Activated CD4-positive, alpha-beta memory T cell treated with anti-CD3 and anti-CD28 coated beads, Interleukin-2, amount 10 ng/mL, durations not matched to agents 7 days and 5 days (primary cell): ENCODE data around the gene SGMS2. TPM values are rescaled to one million over a fixed set of nuclear protein-coding genes. Genes with fewer than 3 reads are reported as not detected.
A peak's percentile ranks its signal among the peaks of the same experiment; 100 is the strongest.

Source experiments
- CTCF ChIA-PET: fragments of 350-600 bp; sonication (Branson Sonifier 250); formaldehyde crosslinking; loops from one replicate; lab custom pipeline; 2021; ENCODE audit warnings: antibody characterized with exemption, inconsistent platforms; lab: Charles Lee
- POLR2A ChIA-PET: fragments of 350-600 bp; sonication (Branson Sonifier 250); formaldehyde crosslinking; loops from one replicate; lab custom pipeline; 2021; ENCODE audit warnings: antibody characterized with exemption; lab: Charles Lee
- DNase-seq: peaks from one replicate; pipeline ENCODE4 v3.0.0-alpha.2; 2020
- H3K27ac Mint-ChIP-seq: one replicate; pipeline ENCODE4 v1.8.0; 2021; ENCODE audit warnings: mild to moderate bottlenecking, mixed read lengths
- H3K27me3 Mint-ChIP-seq: one replicate; pipeline ENCODE4 v1.8.0; 2021; ENCODE audit warnings: mixed read lengths
- H3K36me3 Mint-ChIP-seq: one replicate; pipeline ENCODE4 v1.8.0; 2021; ENCODE audit warnings: low read depth, mixed read lengths
- H3K4me1 Mint-ChIP-seq: one replicate; pipeline ENCODE4 v1.8.0; 2021; ENCODE audit warnings: mixed read lengths
- H3K4me3 Mint-ChIP-seq: one replicate; pipeline ENCODE4 v1.8.0; 2021; ENCODE audit warnings: mild to moderate bottlenecking, mixed read lengths
- H3K9me3 Mint-ChIP-seq: one replicate; pipeline ENCODE4 v1.8.0; 2021; ENCODE audit warnings: mixed read lengths
- total RNA-seq, 2 experiments: library from RNA; stranded (reverse); gene quantifications; one replicate each; pipeline ENCODE4 v1.2.3, GENCODE V29; 2021

SGMS2 gene
- total RNA-seq, 2 experiments from 2014 or later: 0.10 to 0.48 TPM

DNA sequence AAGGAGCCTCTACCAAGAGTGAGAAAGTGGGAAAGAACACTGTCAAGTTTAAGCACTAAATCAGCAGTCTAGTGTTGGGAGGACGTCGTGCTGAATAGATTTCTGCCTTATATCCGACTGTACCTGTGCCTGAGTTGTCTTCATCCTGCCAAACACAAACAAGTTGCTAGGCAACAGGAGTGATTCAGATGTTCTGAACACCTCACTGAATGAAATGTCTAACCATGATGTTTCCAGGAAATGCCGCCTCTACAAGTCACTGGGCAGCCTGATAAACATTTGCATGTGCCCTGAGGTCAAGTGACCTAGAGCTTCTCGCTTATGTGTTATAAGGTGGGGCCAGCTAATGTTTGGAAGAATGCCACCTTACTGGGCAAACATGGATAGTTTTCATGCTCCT, 37.9 kb downstream of the SGMS2 start:
- ChIA-PET CTCF (no interaction called here), POLR2A (no interaction called here)
- Mint-ChIP-seq H3K27ac (no peak overlapping the region), H3K36me3 (no peaks in the 10 kb centered on the region), H3K4me3 (no peak overlapping the region), H3K9me3 (no peaks in the 10 kb centered on the region), H3K27me3 (peaks cover 10% of the 10 kb centered on the region), H3K4me1 (peaks cover 13% of the 10 kb centered on the region)
- DNase-seq: peak; percentile 23

DNA sequence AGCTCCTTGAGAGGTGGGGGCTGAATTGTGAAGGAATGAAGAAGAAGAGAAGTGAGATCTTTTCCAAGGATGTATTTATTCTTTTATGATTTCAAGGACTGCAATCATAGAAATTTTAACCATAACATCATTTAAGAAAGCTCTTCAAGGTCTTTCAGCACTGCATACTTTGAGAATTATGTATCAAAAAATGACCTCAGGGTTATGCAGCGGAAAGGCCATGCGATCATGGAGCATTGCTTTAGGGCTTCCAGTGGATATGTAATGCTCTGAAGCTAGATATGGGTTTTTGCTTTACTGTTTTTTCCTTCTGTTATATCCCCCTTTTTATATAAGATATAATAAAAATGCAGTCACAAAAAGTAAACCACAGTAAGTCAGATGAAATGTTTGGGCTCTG, 38.7 kb downstream of the SGMS2 start:
- peaks cover 13% of the 10 kb centered on the region for H3K4me1 Mint-ChIP-seq
- POLR2A ChIA-PET: no interaction called here
- H3K9me3 Mint-ChIP-seq: no peaks in the 10 kb centered on the region
- CTCF ChIA-PET: no interaction called here
- H3K36me3 Mint-ChIP-seq: no peaks in the 10 kb centered on the region
- H3K27ac Mint-ChIP-seq: no peak overlapping the region
- peaks cover 10% of the 10 kb centered on the region for H3K27me3 Mint-ChIP-seq
- DNase-seq: no peak
- H3K4me3 Mint-ChIP-seq: no peak overlapping the region

DNA sequence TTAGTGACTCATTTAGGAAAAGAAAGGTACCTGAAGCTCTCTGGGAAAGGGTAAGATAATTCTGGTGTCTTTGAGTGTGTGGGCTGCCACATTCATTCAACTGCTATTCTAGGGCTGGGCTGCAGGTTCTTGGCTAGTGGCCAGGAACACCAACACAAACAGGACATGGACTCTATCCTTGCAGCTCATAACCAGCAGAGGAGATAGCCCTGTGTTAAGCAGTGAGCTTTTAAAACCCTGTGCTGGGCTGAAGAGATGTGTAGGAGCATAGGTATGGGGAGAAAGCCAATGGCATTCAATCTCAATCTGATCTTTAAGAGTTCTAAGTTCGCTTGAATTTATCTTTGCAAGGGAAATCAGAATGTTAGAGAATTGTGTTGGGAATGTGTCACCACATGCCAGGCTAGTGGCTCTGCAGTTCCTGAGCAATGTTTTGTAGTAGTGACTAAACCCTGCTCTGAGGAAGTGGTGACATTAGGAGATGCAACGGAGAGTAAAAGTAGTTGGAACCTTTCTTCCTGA, 39.2 kb downstream of the SGMS2 start:
- Mint-ChIP-seq H3K9me3 (no peaks in the 10 kb centered on the region), H3K36me3 (no peaks in the 10 kb centered on the region), H3K27me3 (peaks cover 10% of the 10 kb centered on the region), H3K4me3 (no peak overlapping the region), H3K27ac (no peak overlapping the region), H3K4me1 (peaks cover 13% of the 10 kb centered on the region)
- CTCF ChIA-PET: no interaction called here
- no peak for DNase-seq
- POLR2A ChIA-PET: no interaction called here

DNA sequence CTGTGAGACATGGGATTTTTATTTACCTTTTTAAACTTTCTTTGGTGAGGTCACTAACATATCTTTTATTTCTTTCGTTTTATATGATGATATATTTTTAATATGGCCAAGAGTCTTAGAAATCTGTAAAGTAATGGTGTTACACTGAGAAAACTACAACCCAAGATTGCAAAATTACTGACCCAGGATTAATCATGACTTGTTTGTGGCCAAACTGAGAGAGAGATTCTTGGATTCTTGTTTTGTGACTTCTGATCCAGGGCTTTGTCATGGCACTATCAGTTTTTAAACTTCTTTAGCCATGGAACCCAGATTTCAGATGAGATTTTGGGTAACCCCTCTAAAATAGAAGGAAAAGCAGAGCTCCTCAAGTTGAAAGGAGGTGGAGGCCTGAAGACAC, 42.0 kb downstream of the SGMS2 start:
- no peak overlapping the region for H3K27ac Mint-ChIP-seq
- peaks cover 13% of the 10 kb centered on the region for H3K4me1 Mint-ChIP-seq
- H3K27me3 Mint-ChIP-seq: peaks cover 16% of the 10 kb centered on the region
- H3K9me3 Mint-ChIP-seq: no peaks in the 10 kb centered on the region
- CTCF ChIA-PET: no interaction called here
- no peak overlapping the region for H3K4me3 Mint-ChIP-seq
- DNase-seq: no peak
- POLR2A ChIA-PET: no interaction called here
- H3K36me3 Mint-ChIP-seq: no peaks in the 10 kb centered on the region

DNA sequence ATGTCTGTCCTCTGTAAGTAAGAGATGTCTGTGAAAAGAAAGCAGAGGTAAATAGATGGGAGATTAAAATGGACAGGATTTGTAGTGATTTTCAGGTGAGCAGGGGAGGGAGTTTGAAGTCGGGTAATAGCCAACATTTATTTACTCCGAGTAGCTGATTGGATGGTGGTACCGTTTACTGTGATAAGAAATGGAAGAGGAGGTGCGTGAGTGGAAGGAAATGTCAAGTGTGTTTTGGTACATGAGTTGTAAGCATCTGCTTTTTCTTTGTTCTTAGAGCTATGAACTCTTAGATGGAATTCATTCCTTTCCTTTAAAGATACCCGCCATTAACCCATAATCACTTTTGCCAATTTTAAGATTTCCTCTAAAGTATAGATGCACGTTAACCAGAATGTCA, 45.5 kb downstream of the SGMS2 start:
- H3K27me3 Mint-ChIP-seq: peaks cover 17% of the 10 kb centered on the region
- no peaks in the 10 kb centered on the region for H3K36me3 Mint-ChIP-seq
- no peak for DNase-seq
- no peak overlapping the region for H3K4me3 Mint-ChIP-seq
- ChIA-PET POLR2A (no interaction called here), CTCF (no interaction called here)
- no peaks in the 10 kb centered on the region for H3K9me3 Mint-ChIP-seq
- no peaks in the 10 kb centered on the region for H3K4me1 Mint-ChIP-seq
- no peak overlapping the region for H3K27ac Mint-ChIP-seq

DNA sequence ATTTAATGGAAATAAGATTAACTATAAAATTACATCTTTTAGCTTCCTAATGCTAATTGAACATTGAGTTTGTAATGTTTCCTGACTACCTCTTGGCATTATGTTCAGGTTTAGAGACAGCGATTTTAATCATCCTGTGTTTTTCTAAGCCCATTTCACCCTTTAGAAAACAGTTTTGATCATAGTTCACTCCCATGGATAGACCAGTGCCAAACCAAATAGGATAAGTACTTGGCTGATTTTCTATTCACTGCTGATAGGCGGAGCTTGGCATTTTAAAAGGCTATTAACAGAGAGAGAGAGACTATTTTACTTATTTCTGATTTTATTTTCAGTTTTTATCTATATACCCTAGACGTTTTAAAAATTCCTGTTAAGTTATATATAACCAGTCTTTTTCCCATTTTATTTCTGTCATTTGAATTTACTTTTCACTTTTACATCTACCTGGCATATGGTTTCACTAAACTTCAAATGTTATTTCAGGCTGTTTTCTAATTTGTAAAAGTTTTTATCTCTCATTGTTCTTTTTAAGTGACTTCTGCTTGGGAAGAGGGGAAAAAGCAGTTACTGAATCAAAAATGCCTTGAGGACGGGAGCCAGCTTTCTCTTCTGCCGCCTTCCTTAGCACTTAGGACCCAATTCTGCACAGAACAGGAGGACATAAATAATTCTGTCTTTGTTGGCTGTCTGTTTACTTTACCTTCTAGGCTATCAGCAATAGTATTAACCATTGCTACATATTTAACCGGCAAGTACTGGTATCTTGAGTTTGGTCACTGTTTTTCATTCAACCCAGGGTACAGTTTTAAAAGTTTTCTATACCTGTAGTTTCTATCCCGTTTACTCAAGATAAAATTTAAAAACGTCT, 46.4 kb downstream of the SGMS2 start:
- no peak overlapping the region for H3K27ac Mint-ChIP-seq
- H3K9me3 Mint-ChIP-seq: no peaks in the 10 kb centered on the region
- no peak for DNase-seq
- H3K36me3 Mint-ChIP-seq: no peaks in the 10 kb centered on the region
- ChIA-PET CTCF (no interaction called here), POLR2A (no interaction called here)
- peaks cover 17% of the 10 kb centered on the region for H3K27me3 Mint-ChIP-seq
- H3K4me1 Mint-ChIP-seq: no peaks in the 10 kb centered on the region
- no peak overlapping the region for H3K4me3 Mint-ChIP-seq

DNA sequence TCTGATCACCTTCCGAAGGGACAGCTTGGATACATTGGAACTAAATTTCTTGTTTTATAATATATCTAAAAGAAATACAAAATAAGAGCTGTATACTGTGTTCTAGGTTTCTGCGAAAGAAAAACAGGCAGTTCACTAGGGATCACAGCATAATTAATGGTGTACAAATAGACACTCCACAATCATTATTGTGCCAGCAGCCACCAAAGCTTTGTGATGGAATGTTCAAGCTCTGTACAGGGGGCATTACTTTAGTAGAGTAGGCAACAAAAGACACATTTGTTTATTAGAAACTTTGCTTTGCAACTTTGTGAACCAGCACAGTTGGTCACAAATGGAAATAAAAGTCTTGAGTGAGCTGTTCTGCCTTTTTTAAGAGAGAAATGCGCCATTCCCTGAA, 49.3 kb downstream of the SGMS2 start:
- POLR2A ChIA-PET: no interaction called here
- CTCF ChIA-PET: no interaction called here
- no peaks in the 10 kb centered on the region for H3K4me1 Mint-ChIP-seq
- peaks cover 17% of the 10 kb centered on the region for H3K27me3 Mint-ChIP-seq
- no peaks in the 10 kb centered on the region for H3K9me3 Mint-ChIP-seq
- no peak overlapping the region for H3K4me3 Mint-ChIP-seq
- H3K27ac Mint-ChIP-seq: no peak overlapping the region
- no peak for DNase-seq
- H3K36me3 Mint-ChIP-seq: no peaks in the 10 kb centered on the region

DNA sequence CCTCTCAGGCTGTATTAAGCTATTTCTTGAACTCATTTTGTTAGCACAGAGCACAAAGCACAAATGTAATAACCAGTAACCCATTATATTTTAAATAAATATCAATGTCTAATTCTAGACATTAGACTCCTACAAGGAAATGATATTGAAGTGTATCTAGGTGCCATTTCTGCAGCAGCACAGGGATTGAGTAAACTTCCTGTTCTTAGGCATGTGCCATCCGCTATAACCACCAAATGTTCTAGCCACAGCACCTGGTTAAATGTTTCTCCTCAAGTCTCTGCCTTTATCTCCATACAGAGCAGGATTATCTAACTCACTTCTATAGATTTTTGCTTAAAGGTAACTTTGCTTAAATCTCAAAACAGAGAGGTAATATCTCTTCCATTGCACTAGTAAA, 51.4 kb downstream of the SGMS2 start:
- no peaks in the 10 kb centered on the region for H3K36me3 Mint-ChIP-seq
- ChIA-PET CTCF (no interaction called here), POLR2A (no interaction called here)
- no peak for DNase-seq
- H3K4me3 Mint-ChIP-seq: no peak overlapping the region
- H3K27ac Mint-ChIP-seq: no peak overlapping the region
- H3K9me3 Mint-ChIP-seq: no peaks in the 10 kb centered on the region
- peaks cover 11% of the 10 kb centered on the region for H3K27me3 Mint-ChIP-seq
- no peaks in the 10 kb centered on the region for H3K4me1 Mint-ChIP-seq

DNA sequence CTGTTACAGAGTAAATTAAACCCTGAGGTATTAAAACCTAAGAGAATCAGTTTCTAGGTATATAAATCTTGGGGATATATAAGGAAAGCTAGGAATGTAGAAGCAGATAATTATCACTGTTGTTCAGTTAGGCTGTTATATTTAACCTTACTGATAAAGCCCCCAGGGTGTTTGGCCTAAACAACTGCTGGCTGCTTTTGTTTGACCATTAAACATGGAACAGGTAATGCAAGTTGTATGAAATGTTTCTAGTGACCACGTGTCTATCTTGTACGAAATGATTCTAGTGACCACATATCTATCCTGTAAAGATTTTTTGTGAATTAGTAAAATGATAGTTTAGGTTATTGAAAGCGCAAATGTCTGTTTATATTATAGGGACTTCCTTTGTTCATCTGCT, 52.6 kb downstream of the SGMS2 start:
- Mint-ChIP-seq H3K27ac (no peak overlapping the region), H3K9me3 (no peaks in the 10 kb centered on the region), H3K36me3 (no peaks in the 10 kb centered on the region), H3K27me3 (peaks cover 10% of the 10 kb centered on the region), H3K4me3 (no peak overlapping the region), H3K4me1 (no peaks in the 10 kb centered on the region)
- no peak for DNase-seq
- POLR2A ChIA-PET: no interaction called here
- CTCF ChIA-PET: no interaction called here

DNA sequence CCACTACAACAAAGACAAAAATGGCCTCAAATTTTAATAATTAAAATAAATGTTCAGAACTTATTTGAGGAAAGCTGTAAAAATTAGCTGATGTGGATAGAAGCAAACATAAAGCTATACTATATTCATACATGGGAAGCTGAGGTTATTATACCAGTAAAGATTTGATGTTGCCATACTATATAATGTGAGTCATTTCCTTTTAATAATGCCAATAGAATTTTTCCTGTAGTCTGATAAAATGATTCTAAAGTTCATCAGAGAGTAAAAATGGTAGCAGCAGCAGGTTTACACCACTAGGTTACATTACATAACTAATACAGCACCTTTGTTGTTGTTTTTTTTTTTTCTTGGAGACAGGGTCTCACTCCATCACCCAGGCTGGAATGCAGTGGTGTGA, 61.1 kb downstream of the SGMS2 start:
- Mint-ChIP-seq H3K27me3 (peaks cover 7% of the 10 kb centered on the region), H3K36me3 (no peaks in the 10 kb centered on the region), H3K27ac (no peak overlapping the region), H3K4me1 (no peaks in the 10 kb centered on the region), H3K4me3 (no peak overlapping the region), H3K9me3 (peaks cover 2% of the 10 kb centered on the region)
- ChIA-PET POLR2A (no interaction called here), CTCF (no interaction called here)
- DNase-seq: no peak

DNA sequence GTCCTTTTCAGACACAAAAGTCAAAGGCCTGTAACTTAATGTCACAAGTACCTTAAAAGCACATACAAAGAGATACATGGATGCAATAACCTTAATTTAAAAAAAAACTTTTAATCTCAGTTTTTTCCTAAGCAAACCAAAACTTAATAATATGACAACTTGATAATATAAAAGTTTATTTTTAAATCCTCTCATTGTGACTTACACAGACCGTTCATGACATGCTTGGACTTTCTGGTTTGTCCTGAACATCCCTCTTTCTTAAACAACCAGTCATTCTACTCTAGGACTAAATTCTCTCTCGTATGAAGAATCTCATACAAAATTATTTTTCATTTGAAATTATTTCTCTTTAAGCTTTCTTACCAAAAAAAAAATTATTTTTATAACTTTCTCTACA, 63.5 kb downstream of the SGMS2 start:
- peaks cover 2% of the 10 kb centered on the region for H3K9me3 Mint-ChIP-seq
- no peak overlapping the region for H3K4me3 Mint-ChIP-seq
- H3K4me1 Mint-ChIP-seq: no peaks in the 10 kb centered on the region
- ChIA-PET CTCF (no interaction called here), POLR2A (no interaction called here)
- H3K36me3 Mint-ChIP-seq: no peaks in the 10 kb centered on the region
- no peak for DNase-seq
- H3K27ac Mint-ChIP-seq: no peak overlapping the region
- H3K27me3 Mint-ChIP-seq: peaks cover 3% of the 10 kb centered on the region

DNA sequence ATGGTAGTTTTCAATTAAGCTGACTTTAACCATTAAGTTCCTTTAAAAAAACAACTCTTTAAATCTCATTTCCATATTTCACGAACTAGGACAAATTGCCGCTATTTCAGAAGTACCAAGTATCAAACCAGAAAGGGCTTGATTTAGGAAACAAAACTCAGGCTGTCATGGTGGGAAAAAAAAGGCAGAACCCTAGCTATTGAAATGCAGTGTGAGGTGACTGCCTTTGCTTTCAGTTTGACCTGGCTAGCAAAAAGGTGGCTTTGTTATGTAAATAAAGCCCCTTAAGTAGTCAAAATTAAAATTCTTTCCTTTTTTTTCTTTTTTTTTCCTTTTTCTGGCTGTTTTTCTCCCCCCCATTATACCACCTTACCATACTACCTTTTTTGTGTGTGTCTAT, 66.0 kb downstream of the SGMS2 start:
- Mint-ChIP-seq H3K27me3 (peaks cover 4% of the 10 kb centered on the region), H3K36me3 (no peaks in the 10 kb centered on the region), H3K9me3 (no peaks in the 10 kb centered on the region), H3K4me3 (no peak overlapping the region), H3K4me1 (no peaks in the 10 kb centered on the region), H3K27ac (no peak overlapping the region)
- no peak for DNase-seq
- ChIA-PET POLR2A (no interaction called here), CTCF (no interaction called here)

DNA sequence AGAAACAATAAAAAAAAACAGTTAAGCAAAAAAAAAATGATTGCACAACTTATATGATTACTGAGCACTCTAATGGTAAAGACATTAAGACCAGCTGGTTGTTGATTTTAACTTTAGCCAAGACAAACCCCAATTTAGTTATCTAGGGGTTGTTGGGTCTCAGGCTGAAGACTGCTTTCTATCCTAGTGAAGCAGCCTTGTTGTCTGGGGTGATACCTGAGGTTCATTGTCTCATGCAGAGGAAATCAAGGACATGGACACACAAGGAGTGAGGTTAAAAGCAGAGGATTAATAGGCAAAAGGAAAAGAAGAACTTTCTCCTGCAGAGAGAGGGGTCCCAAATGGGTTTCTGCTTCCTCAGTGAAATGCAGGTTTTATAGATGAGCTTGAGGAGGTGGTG, 66.6 kb downstream of the SGMS2 start:
- H3K9me3 Mint-ChIP-seq: no peaks in the 10 kb centered on the region
- H3K36me3 Mint-ChIP-seq: no peaks in the 10 kb centered on the region
- ChIA-PET CTCF (interaction anchor here (0.7 kb wide), 1 partner anchor 199 kb away, joined by 3 read pairs; no protein-coding TSS in a partner anchor), POLR2A (no interaction called here)
- peaks cover 5% of the 10 kb centered on the region for H3K27me3 Mint-ChIP-seq
- no peak overlapping the region for H3K27ac Mint-ChIP-seq
- H3K4me1 Mint-ChIP-seq: peaks cover 5% of the 10 kb centered on the region
- no peak overlapping the region for H3K4me3 Mint-ChIP-seq
- DNase-seq: no peak
